GM23248 (cell line): ENCODE results near the gene SDK2. TPM values are rescaled to one million over a fixed set of nuclear protein-coding genes. Genes with fewer than 3 reads are reported as not detected.
A peak's percentile ranks its signal among the peaks of the same experiment; 100 is the strongest.

Experiments used
- DNase-seq: peaks from one replicate; pipeline ENCODE4 v3.0.0-alpha.2; 2015
- H2AFZ ChIP-seq: fragments of 200-600 bp; sonication (generic); 2 replicates; pipeline ENCODE4 v1.6.1; 2016; ENCODE audit warnings: antibody characterized with exemption
- H3F3A ChIP-seq: fragments of 200-600 bp; sonication (generic); 2 replicates; pipeline ENCODE4 v1.6.1; 2016; ENCODE audit warnings: mild to moderate bottlenecking, antibody characterized with exemption, mixed run types; ENCODE audit not compliant: insufficient read depth
- H3K27ac ChIP-seq: fragments of 200-600 bp; sonication (generic); 2 replicates; pipeline ENCODE4 v1.5.1; 2016; ENCODE audit warnings: mild to moderate bottlenecking
- H3K27me3 ChIP-seq: fragments of 200-600 bp; sonication (generic); replicated peaks from 2 replicates; pipeline ENCODE4 v1.6.1; 2016; ENCODE audit warnings: mild to moderate bottlenecking; ENCODE audit not compliant: insufficient read depth
- H3K36me3 ChIP-seq: fragments of 200-600 bp; sonication (generic); 2 replicates; pipeline ENCODE4 v1.6.1; 2016; ENCODE audit warnings: low read depth, mild to moderate bottlenecking
- H3K4me1 ChIP-seq: fragments of 200-600 bp; sonication (generic); 2 replicates; pipeline ENCODE4 v1.6.1; 2016; ENCODE audit warnings: mild to moderate bottlenecking; ENCODE audit not compliant: insufficient read depth
- H3K4me2 ChIP-seq: fragments of 200-600 bp; sonication (generic); one replicate; pipeline ENCODE4 v1.6.1; 2016; ENCODE audit warnings: mild to moderate bottlenecking; ENCODE audit not compliant: unreplicated experiment
- H3K4me3 ChIP-seq: fragments of 200-600 bp; sonication (generic); 2 replicates; pipeline ENCODE4 v1.5.1; 2016; ENCODE audit warnings: mild to moderate bottlenecking
- H3K79me2 ChIP-seq: fragments of 200-600 bp; sonication (generic); 2 replicates; pipeline ENCODE4 v1.6.1; 2016; ENCODE audit warnings: mild to moderate bottlenecking; ENCODE audit not compliant: insufficient read depth
- H3K9ac ChIP-seq: fragments of 200-600 bp; sonication (generic); 2 replicates; pipeline ENCODE4 v1.6.1; 2016; ENCODE audit warnings: mild to moderate bottlenecking
- H3K9me2 ChIP-seq: fragments of 200-600 bp; sonication (generic); 2 replicates; pipeline ENCODE4 v1.6.1; 2016; ENCODE audit warnings: mixed run types, mild to moderate bottlenecking, moderate library complexity; ENCODE audit not compliant: insufficient read depth
- H3K9me3 ChIP-seq: fragments of 200-600 bp; sonication (generic); one replicate; pipeline ENCODE4 v1.6.1; 2017; ENCODE audit warnings: low read depth
- H4K20me1 ChIP-seq: fragments of 200-600 bp; sonication (generic); 2 replicates; pipeline ENCODE4 v1.6.0; 2016; ENCODE audit not compliant: insufficient read depth
- EZH2 ChIP-seq: fragments of 200-600 bp; sonication (generic); IDR thresholded peaks from 2 replicates; pipeline ENCODE4 v1.6.1; 2018; ENCODE audit warnings: antibody characterized with exemption, mild to moderate bottlenecking; ENCODE audit not compliant: insufficient read depth, poor library complexity, severe bottlenecking
- EZH2phosphoT487 ChIP-seq: fragments of 200-600 bp; sonication (generic); IDR thresholded peaks from 2 replicates; pipeline ENCODE4 v1.6.1; 2018; ENCODE audit warnings: antibody characterized with exemption, moderate library complexity, mild to moderate bottlenecking, low read depth; ENCODE audit not compliant: insufficient read depth
- WGBS, 2 experiments: methylation state at CpG; one replicate each; pipeline ENCODE4 v1.1.6; 2015 to 2017; ENCODE audit warnings: low lambda C conversion rate in 2 of 2, low coverage in 1 of 2; ENCODE audit errors: missing lambda C conversion rate in 2 of 2; 5-methylcytosine and 5-hydroxymethylcytosine counted together
- in situ Hi-C: fragments of 300-500 bp; cut with MboI; formaldehyde crosslinking; loops from 2 replicates; pipeline ENCODE4 v1.15.0; 2020
- polyA plus RNA-seq: library from polyadenylated mRNA; unstranded; fragments of >200 nt; fragmentation: Nextera tagmentation; extraction: Ambion mirVana; gene quantifications from 2 replicates; pipeline ENCODE4 v1.2.1, GENCODE V29; 2016
- total RNA-seq: library from RNA; depleted of rRNA; stranded (reverse); fragments of >200 nt; shearing (Covaris generic); gene quantifications from 2 replicates; pipeline ENCODE4 v1.2.3, GENCODE V29; 2014

The SDK2 gene
- total and polyA plus RNA-seq, 2 experiments from 2014 or later = under 0.01 to 0.03 TPM

GRCh38 chr17:73369111-73369521 is 275.1 kb downstream of the SDK2 start:
- no peaks in the 10 kb centered on the region for H3K9me2 ChIP-seq
- no peaks in the 10 kb centered on the region for H3K36me3 ChIP-seq
- no peak for DNase-seq
- TF ChIP-seq EZH2phosphoT487 (no peak), EZH2 (no peak)
- peaks cover 11% of the 10 kb centered on the region; the same call in 1 of the 2 replicates for H3K4me1 ChIP-seq
- no peak overlapping the region for H3K4me2 ChIP-seq
- H3K9ac ChIP-seq = no peak overlapping the region
- no peak overlapping the region for H3K4me3 ChIP-seq
- no peaks in the 10 kb centered on the region for H3K9me3 ChIP-seq
- no peak overlapping the region for H2AFZ ChIP-seq
- peaks cover 25% of the 10 kb centered on the region for H3K27me3 ChIP-seq
- no peaks in the 10 kb centered on the region for H3K79me2 ChIP-seq
- no peaks in the 10 kb centered on the region for H4K20me1 ChIP-seq
- 61 to 65% methylated on average over 14 of the region's 14 CpGs for WGBS, 2 experiments
- no peaks in the 10 kb centered on the region for H3F3A ChIP-seq
- in situ Hi-C loops = loop anchor here (25.0 kb wide), 2 partner anchors 657 to 782 kb away; no protein-coding TSS in a partner anchor
- H3K27ac ChIP-seq = no peak overlapping the region

GRCh38 chr17:73368085-73368631 is 276.1 kb downstream of the SDK2 start:
- in situ Hi-C loops = loop anchor here (25.0 kb wide), 2 partner anchors 656 to 781 kb away; no protein-coding TSS in a partner anchor

GRCh38 chr17:73365906-73366623 is 278.2 kb downstream of the SDK2 start:
- no peak overlapping the region for H2AFZ ChIP-seq
- peaks cover 9% of the 10 kb centered on the region; the same call in 1 of the 2 replicates for H3K4me1 ChIP-seq
- H3K27me3 ChIP-seq = peaks cover 8% of the 10 kb centered on the region
- no peaks in the 10 kb centered on the region for H3F3A ChIP-seq
- in situ Hi-C loops = loop anchor here (25.0 kb wide), 2 partner anchors 654 to 779 kb away; no protein-coding TSS in a partner anchor
- no peak overlapping the region for H3K4me2 ChIP-seq
- H3K9me3 ChIP-seq = no peaks in the 10 kb centered on the region
- no peaks in the 10 kb centered on the region for H3K36me3 ChIP-seq
- H3K9ac ChIP-seq = no peak overlapping the region
- H3K4me3 ChIP-seq = no peak overlapping the region
- H3K79me2 ChIP-seq = no peaks in the 10 kb centered on the region
- TF ChIP-seq EZH2 (no peak), EZH2phosphoT487 (no peak)
- DNase-seq = peak; percentile 17
- H3K27ac ChIP-seq = no peak overlapping the region
- 58 to 65% methylated on average over 22 to 23 of the region's 23 CpGs for WGBS, 2 experiments
- H4K20me1 ChIP-seq = no peaks in the 10 kb centered on the region
- H3K9me2 ChIP-seq = no peaks in the 10 kb centered on the region

More at GRCh38 chr17:73368085-73368631, 276.1 kb downstream of the SDK2 start:
- peaks cover 19% of the 10 kb centered on the region for H3K27me3 ChIP-seq
- no peaks in the 10 kb centered on the region for H3K36me3 ChIP-seq
- DNase-seq = no peak
- no peaks in the 10 kb centered on the region for H4K20me1 ChIP-seq
- H3K79me2 ChIP-seq = no peaks in the 10 kb centered on the region
- no peak overlapping the region for H3K4me2 ChIP-seq
- WGBS, 2 experiments = 83 to 89% methylated on average over 13 to 18 of the region's 18 CpGs
- H3K4me1 ChIP-seq = peaks cover 11% of the 10 kb centered on the region; the same call in 1 of the 2 replicates
- H2AFZ ChIP-seq = no peak overlapping the region
- H3K4me3 ChIP-seq = no peak overlapping the region
- H3K9ac ChIP-seq = no peak overlapping the region
- no peaks in the 10 kb centered on the region for H3K9me2 ChIP-seq
- TF ChIP-seq EZH2 = no peak
- no peak for TF ChIP-seq EZH2phosphoT487
- H3F3A ChIP-seq = no peaks in the 10 kb centered on the region
- no peak overlapping the region for H3K27ac ChIP-seq
- H3K9me3 ChIP-seq = no peaks in the 10 kb centered on the region

- Histone ChIP-seq H3K4me1 (0 out of 2 replicates have a peak, but pooled peaks cover 4% of the 10 kb centered on the region), H3K27me3 (peaks cover 8% of the 10 kb centered on the region), H3K9me2 (no peaks in the 10 kb centered on the region), H2AFZ (no peak overlapping the region), H3K4me3 (no peak overlapping the region), H3K4me2 (no peak overlapping the region), H3F3A (no peaks in the 10 kb centered on the region), H4K20me1 (no peaks in the 10 kb centered on the region), H3K27ac (no peak overlapping the region), H3K79me2 (no peaks in the 10 kb centered on the region), H3K9ac (no peak overlapping the region), H3K36me3 (no peaks in the 10 kb centered on the region), H3K9me3 (no peaks in the 10 kb centered on the region)
- peak; percentile 17 for DNase-seq
- no peak for TF ChIP-seq EZH2phosphoT487
- no peak for TF ChIP-seq EZH2
- in situ Hi-C loops = loop anchor here (25.0 kb wide), 2 partner anchors 653 to 778 kb away; no protein-coding TSS in a partner anchor
- WGBS, 2 experiments = 35 to 36% methylated on average over 20 of the region's 20 CpGs
Observed at GRCh38 chr17:73365301-73365874, 278.9 kb downstream of the SDK2 start.
